OCI-LY3 (cell line): ENCODE results near the gene EPS8L1.

Source experiments
- CTCF ChIP-seq: fragments of 200-600, 300-600 bp; sonication (generic); IDR thresholded peaks from 2 replicates; pipeline ENCODE4 v1.5.1; 2014; ENCODE audit warnings: antibody characterized with exemption, low read length, low read depth
- EZH2phosphoT487 ChIP-seq: fragments of 200-600 bp; shearing (Covaris generic); IDR thresholded peaks from 2 replicates; pipeline ENCODE4 v1.6.1; 2018; ENCODE audit warnings: antibody characterized with exemption, mixed run types, low read depth

- TF ChIP-seq CTCF (no peak), EZH2phosphoT487 (no peak)
These were observed 42.8 kb downstream of the EPS8L1 start for GRCh38 chr19:55118401-55118991.
